Peyer's patch (tissue), 4 donors: ENCODE data around the gene KCND2. TPM values are rescaled to one million over a fixed set of nuclear protein-coding genes. Genes with fewer than 3 reads are reported as not detected.

Experiments
- DNase-seq, 3 donors: peaks; one replicate each; pipeline ENCODE4 v3.0.0-alpha.2; 2017 to 2019
- H3K27ac ChIP-seq, 4 donors: fragments of 200-600 bp; sonication (generic); one replicate each; pipeline ENCODE4 v1.5.1; 2016 to 2019
- H3K27me3 ChIP-seq, 2 donors: fragments of 200-600 bp; sonication (generic); one replicate each; pipeline ENCODE4 v1.5.1; 2019
- H3K36me3 ChIP-seq, 3 donors: fragments of 200-600 bp; sonication (generic); one replicate each; pipeline ENCODE4 v1.5.1; 2016 to 2019
- H3K4me1 ChIP-seq, 4 donors: fragments of 200-600 bp; sonication (generic); one replicate each; pipeline ENCODE4 v1.5.1; 2016 to 2019
- H3K4me3 ChIP-seq, 4 donors: fragments of 200-600 bp; sonication (generic); 1 replicate in 3 of 4; 2 replicates in 1 of 4; pipeline ENCODE4 v1.5.1; 2016 to 2019; ENCODE audit warnings: mild to moderate bottlenecking in 1 of 4
- H3K9me3 ChIP-seq, 4 donors: fragments of 200-600 bp; sonication (generic); one replicate each; pipeline ENCODE4 v1.5.1; 2016 to 2019; ENCODE audit warnings: mild to moderate bottlenecking in 1 of 4
- POLR2A ChIP-seq, 2 donors: fragments of 450-650 bp; IDR thresholded peaks; one replicate each; pipeline ENCODE4 v1.5.1; 2017; ENCODE audit warnings: antibody characterized with exemption in 2 of 2, mild to moderate bottlenecking in 2 of 2, moderate library complexity in 2 of 2
- total RNA-seq, 4 donors: library from RNA; depleted of rRNA; stranded (reverse); fragments of >200 nt; gene quantifications; one replicate each; pipeline ENCODE4 v1.1.0, GENCODE V29; 2016
- TF ChIP-seq, protein P1 (sequence below), 6 experiments: fragments of 450-650 bp in 4 of 6; fragments of 200-600 bp in 2 of 6; sonication (generic) in 1 of 6; IDR thresholded peaks; one replicate each; pipeline ENCODE4 v1.5.1; 2017 to 2019; ENCODE audit warnings: antibody characterized with exemption in 6 of 6, mild to moderate bottlenecking in 3 of 6, moderate library complexity in 1 of 6

KCND2 gene
- total RNA-seq, 4 donors from 2014 or later: 0.54 TPM; not detected in 3

DNA sequence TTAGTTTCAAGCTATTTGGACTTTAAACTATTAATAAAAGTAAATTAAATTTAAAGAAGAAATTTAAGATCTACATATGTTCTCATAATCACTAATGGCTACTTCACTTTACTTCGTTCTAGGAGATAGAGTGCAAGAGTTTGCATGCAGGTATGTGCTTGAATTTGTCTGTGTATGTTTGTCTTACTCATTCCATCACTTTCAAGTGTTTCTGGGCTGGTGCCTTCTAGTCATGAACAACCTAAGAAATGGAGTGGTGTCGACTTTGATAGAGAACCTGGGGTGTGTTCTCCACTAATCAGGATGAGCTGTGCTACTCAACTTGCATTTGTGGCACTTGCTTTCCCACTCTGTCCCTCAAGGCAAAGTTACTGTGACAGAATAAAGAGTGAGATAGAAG, 169.9 kb downstream of the KCND2 start:
- Histone ChIP-seq H3K4me3 (no peak overlapping the region), H3K27me3 (no peaks in the 10 kb centered on the region), H3K36me3 (no peaks in the 10 kb centered on the region), H3K4me1 (no peaks in the 10 kb centered on the region), H3K27ac (no peak overlapping the region), H3K9me3 (no peaks in the 10 kb centered on the region)
- no peak for TF ChIP-seq POLR2A (IDR thresholded peaks at IDR 0.05)
- TF ChIP-seq, protein P1, sequence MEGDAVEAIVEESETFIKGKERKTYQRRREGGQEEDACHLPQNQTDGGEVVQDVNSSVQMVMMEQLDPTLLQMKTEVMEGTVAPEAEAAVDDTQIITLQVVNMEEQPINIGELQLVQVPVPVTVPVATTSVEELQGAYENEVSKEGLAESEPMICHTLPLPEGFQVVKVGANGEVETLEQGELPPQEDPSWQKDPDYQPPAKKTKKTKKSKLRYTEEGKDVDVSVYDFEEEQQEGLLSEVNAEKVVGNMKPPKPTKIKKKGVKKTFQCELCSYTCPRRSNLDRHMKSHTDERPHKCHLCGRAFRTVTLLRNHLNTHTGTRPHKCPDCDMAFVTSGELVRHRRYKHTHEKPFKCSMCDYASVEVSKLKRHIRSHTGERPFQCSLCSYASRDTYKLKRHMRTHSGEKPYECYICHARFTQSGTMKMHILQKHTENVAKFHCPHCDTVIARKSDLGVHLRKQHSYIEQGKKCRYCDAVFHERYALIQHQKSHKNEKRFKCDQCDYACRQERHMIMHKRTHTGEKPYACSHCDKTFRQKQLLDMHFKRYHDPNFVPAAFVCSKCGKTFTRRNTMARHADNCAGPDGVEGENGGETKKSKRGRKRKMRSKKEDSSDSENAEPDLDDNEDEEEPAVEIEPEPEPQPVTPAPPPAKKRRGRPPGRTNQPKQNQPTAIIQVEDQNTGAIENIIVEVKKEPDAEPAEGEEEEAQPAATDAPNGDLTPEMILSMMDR (IDR thresholded peaks at IDR 0.05): no peak
- no peak for DNase-seq

DNA sequence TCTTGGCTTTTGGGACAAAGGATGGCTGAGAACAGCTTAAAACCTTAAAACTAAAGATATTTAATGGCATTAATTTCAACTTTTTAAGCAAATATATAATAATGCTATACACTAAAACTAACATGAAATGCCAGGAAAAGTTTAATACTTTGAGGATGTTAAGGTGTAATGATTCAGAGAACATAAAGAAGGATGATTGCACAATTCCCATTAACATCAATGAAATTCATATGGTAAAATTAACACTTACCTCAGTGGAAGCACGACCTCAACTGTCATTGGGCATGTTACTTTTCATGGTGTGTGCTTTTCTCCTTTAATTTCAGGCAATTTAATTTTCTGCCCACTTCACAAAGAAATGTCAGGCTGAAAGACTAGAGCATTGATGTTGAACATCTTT, 171.7 kb downstream of the KCND2 start:
- no peak for DNase-seq
- TF ChIP-seq POLR2A (IDR thresholded peaks at IDR 0.05): no peak
- TF ChIP-seq, protein P1 (IDR thresholded peaks at IDR 0.05): no peak
- Histone ChIP-seq H3K4me1 (no peaks in the 10 kb centered on the region), H3K27me3 (no peaks in the 10 kb centered on the region), H3K9me3 (no peaks in the 10 kb centered on the region), H3K27ac (no peak overlapping the region), H3K4me3 (no peak overlapping the region), H3K36me3 (no peaks in the 10 kb centered on the region)

DNA sequence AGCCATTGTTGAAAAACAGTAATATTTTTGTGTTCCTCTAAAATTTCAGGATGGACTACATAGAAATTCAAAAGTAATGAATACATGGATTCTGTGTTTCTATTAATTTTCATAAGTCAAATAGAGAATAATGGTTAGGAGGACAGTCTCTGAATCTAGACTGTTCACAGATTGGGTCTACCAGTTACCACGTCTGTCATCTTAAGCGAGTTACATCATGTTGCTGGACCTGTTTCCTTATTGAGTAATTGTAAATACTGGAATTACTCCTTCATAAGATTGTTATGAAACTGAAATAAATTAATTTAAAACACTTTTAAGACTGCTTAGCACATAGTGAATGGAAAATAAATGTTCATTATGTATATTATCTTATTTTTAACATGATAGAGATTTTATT, 172.3 kb downstream of the KCND2 start:
- no peak for DNase-seq
- no peaks in the 10 kb centered on the region for H3K27me3 ChIP-seq
- no peak overlapping the region for H3K4me3 ChIP-seq
- TF ChIP-seq, protein P1 (IDR thresholded peaks at IDR 0.05): no peak
- no peak for TF ChIP-seq POLR2A (IDR thresholded peaks at IDR 0.05)
- no peaks in the 10 kb centered on the region for H3K9me3 ChIP-seq
- H3K36me3 ChIP-seq: no peaks in the 10 kb centered on the region
- H3K27ac ChIP-seq: no peak overlapping the region
- no peaks in the 10 kb centered on the region for H3K4me1 ChIP-seq

DNA sequence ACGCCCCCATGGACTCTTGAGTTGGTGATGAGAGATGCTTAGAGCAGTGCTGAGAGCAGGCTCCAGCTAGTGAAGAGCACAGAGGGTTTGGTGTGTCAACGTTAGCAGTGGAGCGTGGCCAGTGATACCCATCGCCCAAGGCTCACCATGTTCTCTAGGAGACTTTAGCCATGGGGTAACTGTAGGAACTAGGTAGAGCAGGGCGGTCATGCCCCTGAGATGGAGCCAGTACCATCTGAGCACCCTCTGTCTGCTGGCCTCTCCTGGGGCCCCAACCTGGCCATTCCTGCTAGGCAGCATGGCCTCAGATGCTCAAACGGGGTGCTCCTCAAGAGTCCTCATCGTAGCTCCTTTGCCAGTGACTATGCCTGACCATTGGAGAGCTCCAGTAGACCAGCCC, 179.7 kb downstream of the KCND2 start:
- H3K36me3 ChIP-seq: no peaks in the 10 kb centered on the region
- no peaks in the 10 kb centered on the region for H3K9me3 ChIP-seq
- H3K4me3 ChIP-seq: no peak overlapping the region
- DNase-seq: no peak
- TF ChIP-seq POLR2A (IDR thresholded peaks at IDR 0.05): no peak
- TF ChIP-seq, protein P1 (IDR thresholded peaks at IDR 0.05): no peak
- no peaks in the 10 kb centered on the region for H3K27me3 ChIP-seq
- H3K4me1 ChIP-seq: no peaks in the 10 kb centered on the region
- no peak overlapping the region for H3K27ac ChIP-seq

DNA sequence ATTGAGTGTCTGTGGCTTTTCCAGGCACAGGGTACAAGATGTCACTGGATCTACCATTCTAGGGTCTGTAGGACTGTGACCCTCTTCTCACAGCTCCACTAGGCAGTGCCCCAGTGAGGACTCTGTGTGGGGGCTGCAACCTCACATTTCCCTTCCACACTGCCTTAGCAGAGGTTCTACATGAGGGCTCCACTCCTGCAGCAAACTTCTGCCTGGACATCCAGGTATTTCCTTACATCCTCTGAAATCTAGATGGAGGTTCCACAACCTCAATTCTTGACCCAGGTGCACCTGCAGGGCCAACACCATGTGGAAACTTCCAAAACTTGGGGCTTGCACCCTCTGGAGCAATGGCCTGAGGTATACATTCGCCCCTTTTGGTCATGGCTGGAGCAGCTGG, 183.7 kb downstream of the KCND2 start:
- DNase-seq: no peak
- Histone ChIP-seq H3K4me3 (no peak overlapping the region), H3K27me3 (no peaks in the 10 kb centered on the region), H3K4me1 (no peaks in the 10 kb centered on the region), H3K36me3 (no peaks in the 10 kb centered on the region), H3K27ac (no peak overlapping the region), H3K9me3 (no peaks in the 10 kb centered on the region)
- no peak for TF ChIP-seq POLR2A (IDR thresholded peaks at IDR 0.05)
- TF ChIP-seq, protein P1 (IDR thresholded peaks at IDR 0.05): no peak

DNA sequence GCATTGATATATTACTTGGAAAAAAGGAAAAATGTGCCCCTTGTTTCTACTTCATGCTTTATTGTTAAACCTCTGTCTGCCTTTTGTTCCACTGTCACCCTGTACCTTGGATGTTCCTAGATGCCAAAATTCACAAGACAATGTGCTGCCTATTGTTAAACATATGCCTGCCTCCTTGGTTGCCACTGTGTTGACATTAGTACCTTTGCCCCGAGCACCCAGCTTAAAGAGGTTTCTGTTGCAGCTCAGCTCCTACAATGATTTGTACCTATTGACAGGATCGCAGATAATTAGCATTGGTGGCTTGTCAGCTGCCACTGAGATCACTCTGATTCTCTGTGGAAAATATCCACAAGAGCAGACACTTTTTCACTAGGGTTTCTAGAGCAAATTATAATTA, 188.0 kb downstream of the KCND2 start:
- Histone ChIP-seq H3K4me3 (no peak overlapping the region), H3K9me3 (no peaks in the 10 kb centered on the region), H3K4me1 (no peaks in the 10 kb centered on the region), H3K27me3 (no peaks in the 10 kb centered on the region), H3K27ac (no peak overlapping the region), H3K36me3 (no peaks in the 10 kb centered on the region)
- no peak for DNase-seq
- TF ChIP-seq, protein P1 (IDR thresholded peaks at IDR 0.05): no peak
- TF ChIP-seq POLR2A (IDR thresholded peaks at IDR 0.05): no peak
